Thoracic aorta (tissue), 2 donors: ENCODE data around the gene LRP2. TPM values are rescaled to one million over a fixed set of nuclear protein-coding genes. Genes with fewer than 3 reads are reported as not detected.
"Not testable (repeated sequence)": the region's sequence is repeated elsewhere in the genome, so short reads cannot be mapped to it uniquely, and the experiment has no call there.

Source experiments
- ATAC-seq: fragments of 150-250 bp; one replicate; pipeline ENCODE4 v1.8.0; 2017; ENCODE audit warnings: low read depth; ENCODE audit not compliant: insufficient number of reproducible peaks, low FRiP score
- DNase-seq: peaks from one replicate; pipeline ENCODE4 v3.0.0-alpha.2; 2020; ENCODE audit warnings: low spot score
- H3K27ac ChIP-seq, 2 donors: fragments of 200-600 bp; sonication (generic); 1 replicate in 1 of 2; 2 replicates in 1 of 2; pipeline ENCODE4 v1.5.1; 2016; ENCODE audit warnings: mild to moderate bottlenecking in 2 of 2, moderate library complexity in 2 of 2
- H3K27me3 ChIP-seq: fragments of 200-600 bp; sonication (generic); replicated peaks from 2 replicates; pipeline ENCODE4 v1.6.0; 2016; ENCODE audit warnings: mild to moderate bottlenecking; ENCODE audit not compliant: insufficient read depth
- H3K36me3 ChIP-seq: fragments of 200-600 bp; sonication (generic); one replicate; pipeline ENCODE4 v1.5.1; 2016
- H3K4me1 ChIP-seq, 2 donors: fragments of 200-600 bp; sonication (generic); 1 replicate in 1 of 2; 2 replicates in 1 of 2; pipeline versions ENCODE4 v1.5.1 to v1.6.0; 2016; ENCODE audit warnings: low read depth in 2 of 2, mild to moderate bottlenecking in 1 of 2; ENCODE audit not compliant: control insufficient read depth in 1 of 2
- H3K4me3 ChIP-seq: fragments of 200-600 bp; sonication (generic); 2 replicates; pipeline ENCODE4 v1.5.1; 2016; ENCODE audit warnings: mild to moderate bottlenecking
- H3K9me3 ChIP-seq: fragments of 200-600 bp; sonication (generic); 2 replicates; pipeline ENCODE4 v1.5.1; 2016
- CTCF ChIP-seq: fragments of 200-600 bp; sonication (generic); IDR thresholded peaks from one replicate; pipeline ENCODE4 v1.5.1; 2019; ENCODE audit warnings: antibody characterized with exemption
- total RNA-seq, 2 donors: library from RNA; depleted of rRNA; stranded (reverse); fragments of >200 nt; gene quantifications; one replicate each; pipeline versions ENCODE4 v1.1.0 to v1.2.3, GENCODE V29; 2016

The LRP2 gene
- total RNA-seq, 2 donors from 2014 or later, result 0.07 to 0.14 TPM

- DNase-seq (no peak), ATAC-seq (no peak)
- Histone ChIP-seq H3K4me3 (no peak overlapping the region), H3K36me3 (no peaks in the 10 kb centered on the region), H3K27me3 (no peaks in the 10 kb centered on the region), H3K9me3 (no peaks in the 10 kb centered on the region), H3K4me1 (no peaks in the 10 kb centered on the region), H3K27ac (no peak overlapping the region)
- no peak for TF ChIP-seq CTCF
Measured at GRCh38 chr2:169315357-169315756, 47.0 kb downstream of the LRP2 start.

- not testable (repeated sequence) for H3K4me3 ChIP-seq, H3K4me1 ChIP-seq, DNase-seq, H3K36me3 ChIP-seq, ATAC-seq, H3K27ac ChIP-seq, H3K9me3 ChIP-seq, H3K27me3 ChIP-seq
Measured at GRCh38 chr2:169308349-169308748, 54.0 kb downstream of the LRP2 start.

GRCh38 chr2:169304689-169305088 lies 57.6 kb downstream of the LRP2 start:
- DNase-seq, H3K4me1 ChIP-seq, H3K9me3 ChIP-seq, H3K27ac ChIP-seq, H3K4me3 ChIP-seq, H3K36me3 ChIP-seq, ATAC-seq, H3K27me3 ChIP-seq: not testable (repeated sequence)

- Histone ChIP-seq H3K4me3 (no peak overlapping the region), H3K9me3 (no peaks in the 10 kb centered on the region), H3K27ac (no peak overlapping the region), H3K36me3 (no peaks in the 10 kb centered on the region), H3K4me1 (peaks cover 0 to 4% of the 10 kb centered on the region in 2 donors), H3K27me3 (no peaks in the 10 kb centered on the region)
- ATAC-seq (no peak), DNase-seq (no peak)
- TF ChIP-seq CTCF, result no peak
Measured at GRCh38 chr2:169303579-169304305, 58.6 kb downstream of the LRP2 start.

- H3K9me3 ChIP-seq, result no peaks in the 10 kb centered on the region
- DNase-seq, result no peak
- H3K27ac ChIP-seq, result no peak overlapping the region
- no peak overlapping the region for H3K4me3 ChIP-seq
- no peaks in the 10 kb centered on the region for H3K27me3 ChIP-seq
- TF ChIP-seq CTCF, result no peak
- H3K4me1 ChIP-seq, result peaks cover 0 to 4% of the 10 kb centered on the region in 2 donors
- no peak for ATAC-seq
- H3K36me3 ChIP-seq, result no peaks in the 10 kb centered on the region
Measured at GRCh38 chr2:169302364-169302763, 60.0 kb downstream of the LRP2 start.

GRCh38 chr2:169301596-169302335 lies 60.6 kb downstream of the LRP2 start:
- TF ChIP-seq CTCF, result no peak
- ATAC-seq (no peak), DNase-seq (no peak)
- peaks cover 0 to 4% of the 10 kb centered on the region in 2 donors for H3K4me1 ChIP-seq
- no peak overlapping the region for H3K4me3 ChIP-seq
- H3K27ac ChIP-seq, result no peak overlapping the region
- H3K27me3 ChIP-seq, result no peaks in the 10 kb centered on the region
- H3K9me3 ChIP-seq, result no peaks in the 10 kb centered on the region
- no peaks in the 10 kb centered on the region for H3K36me3 ChIP-seq
